HCT116 (cell line): Measurements from ENCODE around the gene CBLIF. TPM values are rescaled to one million over a fixed set of nuclear protein-coding genes. Genes with fewer than 3 reads are reported as not detected.

Experiments used
- ATAC-seq: fragments of 200-7000 bp; cut with Tn5 transposase; 2 replicates; pipeline ENCODE4 v1.9.1; 2020; ENCODE audit warnings: mild to moderate bottlenecking, moderate library complexity
- BruUV-seq: library from RNA; stranded (reverse); fragments of 400-500 nt; replicated peaks from 2 replicates; lab custom pipeline; 2021; lab: Mats Ljungman, UMichigan
- CTCF ChIA-PET: fragments of 300-600 bp; sonication (Branson Sonifier 250); formaldehyde crosslinking; loops from one replicate; lab custom pipeline; 2021; ENCODE audit warnings: antibody characterized with exemption; lab: Charles Lee
- POLR2A ChIA-PET: fragments of 300-600, 350-600 bp; sonication (Branson Sonifier 250); formaldehyde crosslinking; loops from one replicate; lab custom pipeline; 2021; ENCODE audit warnings: antibody characterized with exemption; lab: Charles Lee
- RAD21 ChIA-PET, 2 experiments: fragments of 300-600 bp; sonication (Branson Sonifier 250); formaldehyde crosslinking; loops; one replicate each; lab custom pipeline; 2023; ENCODE audit warnings: low total read pairs in 2 of 2; ENCODE audit not compliant: uncharacterized antibody in 2 of 2, unreplicated experiment in 2 of 2, low non-redundant PET in 1 of 2; lab: Charles Lee
- DNase-seq: peaks from one replicate; pipeline ENCODE4 v3.0.0-alpha.2; 2010; ENCODE audit warnings: low read depth, low spot score
- H2AFZ ChIP-seq: fragments of 200-600 bp; shearing (Covaris generic), sonication (generic); 2 replicates; pipeline ENCODE4 v1.6.1; 2017; ENCODE audit warnings: low read depth, mixed run types, mixed read lengths, antibody characterized with exemption, low read length; ENCODE audit not compliant: poor library complexity, severe bottlenecking
- H3K27ac ChIP-seq: 2 replicates; pipeline ENCODE4 v1.5.1; 2012; ENCODE audit warnings: low read depth, low read length
- H3K27me3 ChIP-seq: fragments of 200-600 bp; sonication (generic); 2 replicates; pipeline ENCODE4 v1.6.1; 2016; ENCODE audit warnings: mixed run types, low read length, mixed read lengths; ENCODE audit not compliant: insufficient read depth
- H3K36me3 ChIP-seq, 2 experiments: fragments of 200-500 bp in 1 of 2; fragments of 200-600 bp in 1 of 2; sonication (Bioruptor generic) in 1 of 2; sonication (generic) in 1 of 2; 2 replicates each; pipeline versions ENCODE4 v1.5.1 to v1.6.1; 2014 to 2016; ENCODE audit warnings: low read length in 2 of 2, inconsistent platforms in 1 of 2, mixed read lengths in 1 of 2, mixed run types in 1 of 2; ENCODE audit not compliant: insufficient read depth in 2 of 2, control insufficient read depth in 1 of 2
- H3K4me1 ChIP-seq, 2 experiments: fragments of 200-600 bp in 1 of 2; sonication (generic) in 1 of 2; 2 replicates each; pipeline versions ENCODE4 v1.5.1 to v1.6.1; 2012 to 2017; ENCODE audit warnings: low read length in 2 of 2, inconsistent platforms in 1 of 2, mild to moderate bottlenecking in 1 of 2, mixed read lengths in 1 of 2, mixed run types in 1 of 2, moderate library complexity in 1 of 2; ENCODE audit not compliant: insufficient read depth in 2 of 2, control insufficient read depth in 1 of 2
- H3K4me2 ChIP-seq: fragments of 200-600 bp; sonication (generic); 2 replicates; pipeline ENCODE4 v1.6.1; 2017; ENCODE audit warnings: mixed run types, low read length, mixed read lengths
- H3K4me3 ChIP-seq, 2 experiments: fragments of 200-600 bp in 1 of 2; sonication (generic) in 1 of 2; replicated peaks in 1 of 2; 2 replicates each; pipeline ENCODE4 v1.5.1; 2011 to 2016; ENCODE audit warnings: low read length in 2 of 2, control low read depth in 1 of 2, low read depth in 1 of 2, mild to moderate bottlenecking in 1 of 2, mixed read lengths in 1 of 2, mixed run types in 1 of 2
- H3K79me2 ChIP-seq: fragments of 200-600 bp; sonication (generic); 2 replicates; pipeline ENCODE4 v1.6.1; 2017; ENCODE audit warnings: mild to moderate bottlenecking, mixed run types, low read length, moderate library complexity, mixed read lengths; ENCODE audit not compliant: insufficient read depth
- H3K9ac ChIP-seq: fragments of 200-600 bp; sonication (generic); 2 replicates; pipeline ENCODE4 v1.6.1; 2016; ENCODE audit warnings: low read length, mixed read lengths
- H3K9me2 ChIP-seq: fragments of 200-600 bp; sonication (generic), shearing (Covaris generic); 2 replicates; pipeline ENCODE4 v1.6.1; 2017; ENCODE audit warnings: mixed run types, mild to moderate bottlenecking, moderate library complexity; ENCODE audit not compliant: insufficient read depth
- H3K9me3 ChIP-seq, 2 experiments: fragments of 200-500 bp in 1 of 2; fragments of 200-600 bp in 1 of 2; sonication (Bioruptor generic) in 1 of 2; sonication (generic) in 1 of 2; 2 replicates each; pipeline ENCODE4 v1.6.1; 2014 to 2017; ENCODE audit warnings: low read length in 2 of 2, mixed read lengths in 2 of 2, inconsistent platforms in 1 of 2, low read depth in 1 of 2, mild to moderate bottlenecking in 1 of 2, mixed run types in 1 of 2, moderate library complexity in 1 of 2; ENCODE audit not compliant: control insufficient read depth in 1 of 2, insufficient read depth in 1 of 2
- H4K20me1 ChIP-seq: fragments of 200-600 bp; sonication (generic), shearing (Covaris generic); 2 replicates; pipeline ENCODE4 v1.6.1; 2017; ENCODE audit warnings: mixed run types, mild to moderate bottlenecking, moderate library complexity; ENCODE audit not compliant: insufficient read depth
- CBX3 ChIP-seq: IDR thresholded peaks from 2 replicates; pipeline ENCODE4 v1.6.1; 2012; ENCODE audit warnings: low read depth
- EGR1 ChIP-seq: IDR thresholded peaks from 2 replicates; pipeline ENCODE4 v1.6.1; 2012; ENCODE audit warnings: low read depth
- EZH2 ChIP-seq: fragments of 200-600 bp; sonication (generic); IDR thresholded peaks from 2 replicates; pipeline ENCODE4 v1.6.1; 2017; ENCODE audit warnings: antibody characterized with exemption, mixed run types
- EZH2phosphoT487 ChIP-seq: fragments of 200-600 bp; IDR thresholded peaks from 2 replicates; pipeline ENCODE4 v1.6.1; 2018; ENCODE audit warnings: antibody characterized with exemption, borderline replicate concordance
- FOSL1 ChIP-seq: IDR thresholded peaks from 2 replicates; pipeline ENCODE4 v1.6.1; 2012; ENCODE audit warnings: low read depth
- JUND ChIP-seq: IDR thresholded peaks from 2 replicates; pipeline ENCODE4 v1.6.1; 2012
- POLR2AphosphoS5 ChIP-seq: IDR thresholded peaks from 2 replicates; pipeline ENCODE4 v1.6.1; 2011; ENCODE audit warnings: mild to moderate bottlenecking, low read depth, low read length, moderate library complexity
- RAD21 ChIP-seq: IDR thresholded peaks from 2 replicates; pipeline ENCODE4 v1.6.1; 2012; ENCODE audit warnings: low read depth, mild to moderate bottlenecking
- SIN3A ChIP-seq: IDR thresholded peaks from 2 replicates; pipeline ENCODE4 v1.6.1; 2012; ENCODE audit warnings: low read depth
- SP1 ChIP-seq: IDR thresholded peaks from 2 replicates; pipeline ENCODE4 v1.6.1; 2012; ENCODE audit warnings: low read depth
- SRF ChIP-seq: IDR thresholded peaks from 2 replicates; pipeline ENCODE4 v1.6.1; 2012; ENCODE audit warnings: low read depth
- TCF7L2 ChIP-seq: IDR thresholded peaks from 2 replicates; pipeline ENCODE4 v1.7.0; 2011; ENCODE audit warnings: borderline replicate concordance, inconsistent platforms; ENCODE audit not compliant: insufficient read depth, insufficient read length; ENCODE audit errors: extremely low read depth
- ZFX ChIP-seq: fragments of 450-650 bp; IDR thresholded peaks from 2 replicates; pipeline ENCODE4 v1.6.1; 2017
- ZNF274 ChIP-seq: fragments of 200-500 bp; sonication (Bioruptor generic); IDR thresholded peaks from 2 replicates; pipeline ENCODE4 v1.6.1; 2014; ENCODE audit warnings: mild to moderate bottlenecking, low read depth, low read length, inconsistent platforms
- intact Hi-C: fragments of 100-400 bp; cut with micrococcal nuclease; formaldehyde crosslinking; loops from 2 replicates; pipeline ENCODE4 v1.10.0; 2022
- total RNA-seq: library from RNA; stranded (reverse); gene quantifications from one replicate; pipeline ENCODE4 v1.2.1, GENCODE V29; 2021; ENCODE audit not compliant: unreplicated experiment
- TF ChIP-seq, protein P1 (sequence below): IDR thresholded peaks from 2 replicates; pipeline ENCODE4 v1.6.1; 2012
- TF ChIP-seq, protein P2 (sequence below): IDR thresholded peaks from 2 replicates; pipeline ENCODE4 v1.6.1; 2012; ENCODE audit warnings: low read depth
- TF ChIP-seq, protein P3 (sequence below): IDR thresholded peaks from 2 replicates; pipeline ENCODE4 v1.6.1; 2012

CBLIF gene
- total RNA-seq, 1 experiment from 2014 or later, result not detected

DNA sequence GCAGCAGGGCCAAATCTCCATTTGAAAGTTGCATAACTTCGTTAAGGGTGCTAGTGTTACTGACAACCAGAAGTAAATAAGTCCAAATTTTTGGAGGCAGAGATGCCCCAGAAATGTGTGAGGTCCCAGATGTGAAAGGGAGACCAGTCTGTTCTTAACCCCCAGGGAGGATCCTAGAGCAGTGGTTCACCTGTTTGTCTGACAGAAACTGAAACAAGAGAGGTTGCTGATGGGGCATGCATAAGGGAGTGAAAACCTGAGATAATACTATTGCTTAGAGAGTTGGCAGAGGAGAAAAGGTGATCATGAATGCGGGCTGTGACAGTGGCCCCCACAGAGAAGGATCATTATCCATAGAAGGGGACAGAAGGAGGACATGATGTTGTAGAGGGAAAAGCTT is 3.8 kb downstream of the CBLIF start (continued):
- TF ChIP-seq TCF7L2 (no peak), CBX3 (no peak), ZNF274 (no peak), ZFX (no peak), JUND (no peak), POLR2AphosphoS5 (no peak)

DNA sequence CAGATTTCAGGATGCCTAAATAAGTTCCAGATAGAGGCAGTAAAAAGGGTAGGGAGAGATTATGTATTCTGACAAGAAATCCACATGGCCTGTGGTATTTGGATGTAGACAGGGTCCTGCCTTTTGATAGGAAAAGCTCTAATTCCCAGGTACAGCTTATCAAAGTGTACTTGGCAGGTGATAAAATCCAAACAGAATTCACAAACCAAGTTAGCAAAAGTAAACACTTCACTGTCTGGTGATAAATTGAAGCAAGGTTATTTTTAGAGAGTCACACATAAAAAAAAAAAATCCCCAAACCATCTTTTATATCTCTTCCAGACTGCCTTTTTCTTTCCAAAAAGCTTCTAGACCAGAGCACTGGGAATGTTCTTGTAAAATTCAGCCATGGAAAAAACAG is 5.7 kb downstream of the CBLIF start:
- H3K9me2 ChIP-seq, result no peaks in the 10 kb centered on the region
- no TSS peak for BruUV-seq
- ChIA-PET RAD21 (no interaction called here), CTCF (no interaction called here), POLR2A (no interaction called here)
- DNase-seq (no peak), ATAC-seq (no peak)
- no peaks in the 10 kb centered on the region for H3K79me2 ChIP-seq
- H3K9ac ChIP-seq, result no peak overlapping the region
- intact Hi-C loops, result no loop called here
- no peak overlapping the region for H3K27ac ChIP-seq
- H3K27me3 ChIP-seq, result no peaks in the 10 kb centered on the region
- no peak overlapping the region for H3K4me3 ChIP-seq
- TF ChIP-seq EZH2 (no peak), ZFX (no peak), RAD21 (no peak), SRF (no peak)
- H2AFZ ChIP-seq, result no peak overlapping the region
- no peak overlapping the region for H3K4me2 ChIP-seq
- H3K9me3 ChIP-seq, result no peaks in the 10 kb centered on the region
- H4K20me1 ChIP-seq, result no peaks in the 10 kb centered on the region
- no peaks in the 10 kb centered on the region for H3K36me3 ChIP-seq
- H3K4me1 ChIP-seq, result no peaks in the 10 kb centered on the region

DNA sequence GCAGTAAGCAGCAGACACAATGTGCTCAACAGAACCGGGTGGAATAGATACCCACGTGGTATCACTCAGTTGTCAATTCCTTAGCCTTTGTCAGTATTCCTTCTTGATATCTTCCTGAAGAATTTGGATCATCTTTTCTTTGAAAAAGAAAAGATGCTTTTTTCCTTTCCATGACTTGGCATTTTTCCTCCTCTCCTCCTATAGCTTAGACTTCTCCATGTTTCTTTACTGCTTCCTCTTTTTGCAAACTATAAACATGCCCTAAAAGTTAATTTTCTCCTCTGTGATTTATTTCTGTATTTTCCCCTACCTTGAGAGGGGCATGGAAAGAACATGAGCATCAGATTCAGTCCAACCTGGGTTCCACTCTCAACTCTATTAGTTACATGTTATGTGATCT is 11.7 kb downstream of the CBLIF start:
- BruUV-seq, result no TSS peak
- H3K9me3 ChIP-seq, result no peaks in the 10 kb centered on the region
- no peak overlapping the region for H3K27ac ChIP-seq
- TF ChIP-seq CBX3 (no peak), EGR1 (no peak), SIN3A (no peak), EZH2phosphoT487 (no peak), JUND (no peak), TCF7L2 (no peak), SRF (no peak), POLR2AphosphoS5 (no peak), FOSL1 (no peak), EZH2 (no peak), SP1 (no peak)
- TF ChIP-seq, protein P1, sequence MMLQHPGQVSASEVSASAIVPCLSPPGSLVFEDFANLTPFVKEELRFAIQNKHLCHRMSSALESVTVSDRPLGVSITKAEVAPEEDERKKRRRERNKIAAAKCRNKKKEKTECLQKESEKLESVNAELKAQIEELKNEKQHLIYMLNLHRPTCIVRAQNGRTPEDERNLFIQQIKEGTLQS, result no peak
- TF ChIP-seq, protein P2, sequence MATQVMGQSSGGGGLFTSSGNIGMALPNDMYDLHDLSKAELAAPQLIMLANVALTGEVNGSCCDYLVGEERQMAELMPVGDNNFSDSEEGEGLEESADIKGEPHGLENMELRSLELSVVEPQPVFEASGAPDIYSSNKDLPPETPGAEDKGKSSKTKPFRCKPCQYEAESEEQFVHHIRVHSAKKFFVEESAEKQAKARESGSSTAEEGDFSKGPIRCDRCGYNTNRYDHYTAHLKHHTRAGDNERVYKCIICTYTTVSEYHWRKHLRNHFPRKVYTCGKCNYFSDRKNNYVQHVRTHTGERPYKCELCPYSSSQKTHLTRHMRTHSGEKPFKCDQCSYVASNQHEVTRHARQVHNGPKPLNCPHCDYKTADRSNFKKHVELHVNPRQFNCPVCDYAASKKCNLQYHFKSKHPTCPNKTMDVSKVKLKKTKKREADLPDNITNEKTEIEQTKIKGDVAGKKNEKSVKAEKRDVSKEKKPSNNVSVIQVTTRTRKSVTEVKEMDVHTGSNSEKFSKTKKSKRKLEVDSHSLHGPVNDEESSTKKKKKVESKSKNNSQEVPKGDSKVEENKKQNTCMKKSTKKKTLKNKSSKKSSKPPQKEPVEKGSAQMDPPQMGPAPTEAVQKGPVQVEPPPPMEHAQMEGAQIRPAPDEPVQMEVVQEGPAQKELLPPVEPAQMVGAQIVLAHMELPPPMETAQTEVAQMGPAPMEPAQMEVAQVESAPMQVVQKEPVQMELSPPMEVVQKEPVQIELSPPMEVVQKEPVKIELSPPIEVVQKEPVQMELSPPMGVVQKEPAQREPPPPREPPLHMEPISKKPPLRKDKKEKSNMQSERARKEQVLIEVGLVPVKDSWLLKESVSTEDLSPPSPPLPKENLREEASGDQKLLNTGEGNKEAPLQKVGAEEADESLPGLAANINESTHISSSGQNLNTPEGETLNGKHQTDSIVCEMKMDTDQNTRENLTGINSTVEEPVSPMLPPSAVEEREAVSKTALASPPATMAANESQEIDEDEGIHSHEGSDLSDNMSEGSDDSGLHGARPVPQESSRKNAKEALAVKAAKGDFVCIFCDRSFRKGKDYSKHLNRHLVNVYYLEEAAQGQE, result no peak
- TF ChIP-seq, protein P3, sequence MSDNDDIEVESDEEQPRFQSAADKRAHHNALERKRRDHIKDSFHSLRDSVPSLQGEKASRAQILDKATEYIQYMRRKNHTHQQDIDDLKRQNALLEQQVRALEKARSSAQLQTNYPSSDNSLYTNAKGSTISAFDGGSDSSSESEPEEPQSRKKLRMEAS, result no peak

More for the DNA sequence above, 11.7 kb downstream of the CBLIF start:
- Histone ChIP-seq H3K4me2 (no peak overlapping the region), H3K9ac (no peak overlapping the region), H4K20me1 (no peaks in the 10 kb centered on the region), H3K9me2 (0 out of 2 replicates have a peak, but pooled peaks cover 4% of the 10 kb centered on the region), H3K79me2 (no peaks in the 10 kb centered on the region), H3K27me3 (no peaks in the 10 kb centered on the region), H3K4me3 (no peak overlapping the region), H3K36me3 (no peaks in the 10 kb centered on the region), H3K4me1 (no peaks in the 10 kb centered on the region), H2AFZ (no peak overlapping the region)
- no peak for ATAC-seq
- DNase-seq, result no peak
- ChIA-PET CTCF (no interaction called here), RAD21 (no interaction called here), POLR2A (no interaction called here)
- intact Hi-C loops, result no loop called here
